IPS DF 4.7 (cell line): ENCODE data around the gene CD86.

Source experiments
- DNase-seq: peaks from one replicate; pipeline ENCODE4 v3.0.0-alpha.2; 2013; ENCODE audit warnings: low spot score; ENCODE audit errors: extremely low read depth

CD86 gene

DNA sequence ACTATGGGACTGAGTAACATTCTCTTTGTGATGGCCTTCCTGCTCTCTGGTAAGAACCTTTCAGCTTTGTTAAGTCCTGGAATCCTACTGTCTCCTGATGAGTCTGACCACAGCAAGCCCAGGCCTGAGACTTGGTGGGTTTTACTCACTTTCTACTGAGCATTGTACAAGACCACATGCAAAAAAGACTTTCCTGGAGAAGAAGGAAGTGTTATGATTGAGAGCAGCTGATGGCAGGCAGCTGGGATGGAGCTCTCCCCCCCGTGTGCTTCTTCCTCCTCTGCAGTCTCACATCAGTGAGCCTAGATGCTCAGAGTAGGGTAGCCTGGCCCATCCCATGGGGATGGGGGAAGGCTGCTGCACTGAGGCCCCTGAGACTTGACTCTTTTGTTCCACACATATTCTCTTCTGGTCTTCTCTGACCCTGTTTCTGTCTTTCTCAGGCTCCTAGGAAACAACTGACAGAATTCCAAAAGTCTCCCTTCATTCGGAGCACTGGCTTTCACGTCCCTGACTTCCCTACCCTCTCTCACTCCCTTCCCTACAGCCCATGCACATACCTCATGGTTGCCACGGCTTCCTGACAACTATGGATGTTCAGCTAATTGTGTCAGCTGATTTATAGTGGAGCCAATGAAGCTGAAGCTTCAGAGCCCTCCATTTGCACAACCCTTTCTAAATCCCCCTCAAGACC, 36.6 kb downstream of the CD86 start:
- no peak for DNase-seq

DNA sequence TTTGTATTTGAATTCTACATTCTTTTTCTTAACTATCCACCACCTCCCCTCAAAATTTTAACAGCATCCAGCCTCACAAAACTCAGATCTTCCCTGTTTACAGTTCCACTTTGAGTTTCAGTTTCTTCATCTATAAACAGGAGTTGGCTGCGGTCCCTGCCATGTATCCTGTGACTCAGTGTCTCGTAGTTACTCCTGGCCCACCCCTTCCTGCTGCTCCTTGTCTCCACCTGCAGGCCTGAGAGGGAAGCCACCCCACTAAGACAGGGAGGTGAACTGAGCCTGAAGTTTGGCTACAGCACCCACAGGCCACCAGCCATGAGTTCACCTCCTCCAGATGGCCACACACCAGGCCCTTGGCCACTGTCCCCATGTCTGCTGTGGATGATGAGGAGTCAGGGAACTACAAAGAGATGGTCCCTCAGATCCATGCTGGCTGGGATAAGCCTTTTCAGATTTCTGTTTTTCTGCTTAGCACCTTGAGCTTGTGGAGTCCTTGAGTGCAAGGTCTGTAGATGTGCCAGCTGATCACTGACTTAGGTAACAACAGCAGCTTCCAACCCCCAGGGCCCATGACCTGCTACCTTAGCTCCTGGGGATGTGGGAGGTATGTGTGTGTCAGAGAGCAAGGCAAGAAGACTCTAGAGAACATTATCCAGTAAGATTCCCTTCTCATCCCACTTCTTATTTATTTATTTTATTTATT, 37.5 kb downstream of the CD86 start:
- DNase-seq, result no peak

GRCh38 chr3:122094125-122094524, 39.0 kb downstream of the CD86 start:
- no peak for DNase-seq

GRCh38 chr3:122094693-122095092, 39.5 kb downstream of the CD86 start:
- no peak for DNase-seq

GRCh38 chr3:122097141-122097540, 42.0 kb downstream of the CD86 start:
- no peak for DNase-seq

- DNase-seq, result no peak
Observed at GRCh38 chr3:122098611-122099010, 43.4 kb downstream of the CD86 start.

DNA sequence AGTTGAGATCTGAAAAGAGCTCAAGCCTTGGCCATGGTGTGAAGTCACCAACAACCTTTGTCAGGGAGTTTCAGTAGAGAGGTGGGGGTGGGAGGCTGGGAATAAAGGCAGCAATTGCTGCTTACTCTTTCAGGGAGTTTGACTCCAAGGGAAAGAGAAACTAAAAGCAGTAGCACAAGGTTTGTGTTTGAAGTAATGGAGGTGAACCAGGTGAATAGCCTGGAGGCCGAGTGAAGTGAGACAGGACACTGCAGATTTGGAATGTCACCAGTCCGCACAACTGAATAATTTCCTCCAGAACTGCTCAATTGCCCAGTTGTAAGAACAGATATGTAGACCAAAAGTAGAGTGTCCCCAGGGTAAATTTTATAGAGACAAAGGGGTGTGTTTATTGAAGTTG, 44.1 kb downstream of the CD86 start:
- DNase-seq, result no peak

- no peak for DNase-seq
Observed at GRCh38 chr3:122100083-122100482, 44.9 kb downstream of the CD86 start.

DNA sequence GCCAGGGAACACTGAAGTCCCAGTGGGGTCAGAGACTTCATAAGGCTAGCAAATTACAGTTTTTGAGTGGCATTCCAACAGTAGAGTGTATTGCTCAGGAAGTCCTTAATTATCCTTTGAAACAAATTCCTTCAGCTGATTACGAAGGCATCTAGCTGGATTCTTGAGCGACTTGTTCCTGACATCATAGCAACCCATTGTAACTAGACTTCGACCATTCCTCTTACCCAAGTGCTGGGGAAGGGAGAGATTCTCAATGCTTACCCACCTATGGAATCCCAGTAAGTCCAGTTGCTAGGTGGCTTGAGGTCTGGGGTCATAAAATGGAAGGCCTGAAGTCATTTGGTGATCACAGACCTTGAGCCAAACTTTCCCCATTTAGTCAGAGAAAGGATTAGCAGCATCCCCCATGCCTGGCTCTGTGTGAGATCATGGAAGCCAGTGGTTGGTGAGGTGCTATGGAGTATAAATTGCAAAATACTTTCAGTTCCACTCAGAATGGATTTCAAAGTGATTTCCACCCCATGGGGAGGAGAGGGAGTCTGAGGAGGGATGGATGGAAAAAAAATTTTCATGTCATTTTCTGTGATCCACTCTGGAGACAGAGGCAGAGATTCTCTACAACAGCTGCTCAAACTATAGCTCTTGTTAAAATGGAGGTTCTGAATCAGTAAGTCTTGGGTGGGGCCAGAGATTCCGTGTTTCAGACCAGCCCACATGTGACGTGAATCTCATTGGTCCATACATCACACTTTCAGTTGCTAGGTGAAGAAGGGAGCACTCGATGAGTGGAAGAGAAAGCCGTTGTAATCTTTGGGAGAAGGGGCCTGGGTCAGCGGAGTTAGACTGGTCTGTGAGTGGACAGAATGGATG, 45.7 kb downstream of the CD86 start:
- no peak for DNase-seq

DNA sequence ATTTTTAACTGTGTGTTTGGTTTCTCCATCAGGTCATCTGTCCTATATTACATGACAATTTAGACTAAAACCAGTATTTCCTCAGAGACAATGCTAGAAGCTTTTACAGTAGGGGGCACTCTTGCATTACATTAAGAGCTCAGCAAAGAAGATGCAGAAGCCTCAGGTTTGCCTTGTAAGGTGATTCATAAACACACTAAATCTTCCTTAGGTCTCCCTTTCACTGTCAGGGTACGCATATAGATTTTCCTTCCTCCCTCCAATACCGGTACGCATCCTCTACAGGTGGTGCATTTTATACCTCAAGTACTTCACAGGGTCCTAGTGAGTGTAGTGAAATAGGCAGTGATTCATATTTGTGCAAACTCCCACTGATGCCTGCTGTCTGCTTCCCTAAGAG, 46.5 kb downstream of the CD86 start:
- peak; percentile 71 for DNase-seq

DNA sequence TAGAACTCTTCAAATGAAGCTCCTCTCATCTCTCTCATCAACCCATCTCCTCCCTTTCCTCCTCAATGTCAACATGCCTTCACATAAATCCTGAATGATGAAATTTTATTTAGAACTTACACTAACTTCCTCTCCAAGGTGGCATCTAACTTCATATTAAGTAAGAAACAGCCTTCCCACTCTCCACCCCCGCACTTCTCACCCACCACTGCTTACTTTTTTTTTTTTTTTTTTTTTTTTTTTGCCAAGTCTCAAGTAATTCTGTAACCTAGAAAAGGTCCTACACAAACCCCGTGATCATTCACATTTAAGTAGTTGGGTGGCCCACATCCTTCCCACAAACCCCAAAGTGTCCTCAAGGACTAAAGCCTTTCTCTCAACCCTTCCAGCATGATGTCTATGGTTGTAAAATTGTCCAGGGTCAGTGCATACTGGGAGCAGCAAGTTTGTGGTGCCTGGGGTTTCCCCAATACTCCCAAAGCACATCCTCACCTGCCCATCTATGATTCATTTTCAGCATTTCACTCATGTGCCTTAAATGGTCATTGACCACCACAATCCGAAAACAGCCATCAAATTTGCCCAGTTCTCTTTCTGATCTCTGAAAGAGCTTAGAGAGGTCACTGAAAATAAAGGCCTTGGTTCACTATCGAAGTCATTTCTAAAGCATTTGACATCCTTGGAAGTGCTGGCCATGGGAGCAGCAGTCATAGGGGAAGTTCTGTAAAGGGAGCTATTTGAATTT, 47.2 kb downstream of the CD86 start:
- no peak for DNase-seq

DNA sequence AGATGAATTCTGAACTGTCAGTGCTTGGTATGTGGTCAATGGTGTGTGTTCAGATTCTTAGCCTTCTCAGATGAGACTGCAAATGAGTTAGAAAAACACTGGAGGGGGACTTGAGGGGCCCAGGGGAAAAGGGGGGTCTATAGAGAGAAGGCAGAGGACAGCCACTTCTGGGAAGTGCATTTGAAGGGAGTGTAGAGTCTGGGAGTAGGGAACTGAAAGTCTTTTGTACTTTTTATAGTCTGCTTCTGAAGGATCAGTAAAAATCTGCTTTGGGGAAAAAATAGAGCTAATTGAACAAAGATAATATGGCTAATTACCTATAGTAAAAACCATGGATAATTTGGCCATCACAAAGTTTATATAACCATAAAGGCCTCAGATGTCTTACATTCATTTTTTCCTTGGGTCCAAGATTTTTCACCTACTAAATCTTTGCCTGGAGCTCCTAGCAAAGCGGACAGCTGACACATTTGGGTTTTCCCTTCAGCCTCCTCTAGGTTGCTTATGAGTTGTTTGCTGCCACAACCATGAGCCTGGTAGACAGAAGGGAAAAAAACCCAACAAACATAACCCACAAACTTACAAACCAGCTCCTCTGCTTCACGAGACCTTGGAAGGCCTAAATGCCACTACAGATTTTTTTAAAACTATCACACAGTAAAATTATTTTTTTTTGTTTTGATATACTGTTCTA, 48.8 kb downstream of the CD86 start:
- no peak for DNase-seq

DNA sequence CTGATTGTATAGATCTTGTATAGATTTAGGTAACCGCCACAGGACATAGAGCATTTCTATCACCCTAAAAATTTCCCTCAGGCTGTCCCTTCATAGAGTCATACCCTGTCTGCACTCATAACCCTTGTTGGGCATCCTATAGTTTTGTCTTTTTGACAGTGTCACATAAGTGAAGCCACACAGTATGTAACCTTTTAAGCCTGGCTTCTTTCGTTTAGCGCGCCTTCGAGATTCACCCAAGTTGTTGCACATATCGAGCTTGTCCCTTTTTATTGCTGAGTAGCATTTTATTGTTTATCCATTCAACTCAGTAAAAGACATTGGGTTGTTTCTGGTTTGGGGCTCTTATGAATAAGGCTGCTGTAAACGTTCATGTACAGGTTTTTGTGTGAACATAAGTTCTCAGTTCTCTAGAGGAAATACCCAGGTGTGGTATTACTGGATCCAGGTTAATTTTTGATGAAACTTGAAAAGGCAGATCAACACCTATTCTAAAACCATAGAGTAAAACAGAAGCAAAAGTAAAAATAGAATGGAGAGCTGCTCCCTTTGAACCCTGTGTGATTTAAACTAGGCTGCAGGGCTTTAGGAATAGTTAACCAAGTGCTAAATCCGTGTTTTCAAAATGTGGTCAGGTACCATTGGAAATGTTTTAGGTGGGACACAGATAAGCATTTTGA, 49.5 kb downstream of the CD86 start:
- DNase-seq, result no peak

- DNase-seq, result no peak
Observed at GRCh38 chr3:122105626-122106025, 50.5 kb downstream of the CD86 start.

DNA sequence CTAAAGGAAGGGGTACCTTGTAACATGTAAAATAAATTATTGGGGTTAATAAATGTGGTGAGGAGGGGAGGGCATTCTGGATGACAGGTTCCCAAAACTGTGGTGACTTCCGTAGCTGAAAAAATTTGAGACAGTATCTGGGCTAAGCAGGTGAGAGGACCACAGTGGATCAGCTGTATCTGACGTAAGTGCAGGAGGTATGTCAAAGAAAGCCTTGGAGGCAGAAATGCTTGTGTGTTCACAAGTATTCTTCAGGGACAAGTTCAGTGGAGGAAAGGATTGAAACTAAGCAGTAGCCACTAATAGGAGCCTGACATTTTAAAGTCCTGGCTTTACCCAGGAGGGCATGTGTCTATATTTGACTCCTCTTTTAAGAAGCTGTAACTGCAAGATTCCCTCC, 52.0 kb downstream of the CD86 start:
- DNase-seq, result no peak

DNA sequence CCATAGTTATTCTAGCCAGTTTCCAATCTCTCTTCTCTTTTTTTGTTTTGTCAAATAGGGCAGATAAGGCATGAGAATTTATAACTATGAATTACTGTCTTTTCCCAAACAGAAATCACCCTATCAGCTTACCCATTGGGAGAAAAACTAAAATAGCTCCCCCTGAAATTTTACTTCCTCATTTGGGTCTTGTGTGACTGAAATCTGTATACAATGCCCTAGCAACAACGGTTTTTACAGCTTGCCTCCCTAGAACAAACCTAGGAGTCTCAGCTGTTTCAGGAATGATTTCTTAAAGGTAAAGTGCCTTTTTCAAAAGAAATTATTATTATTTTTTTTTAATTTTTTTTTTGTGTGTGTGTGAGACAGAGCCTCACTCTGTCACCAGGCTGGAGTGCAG, 56.8 kb downstream of the CD86 start:
- DNase-seq, result no peak

GRCh38 chr3:122112754-122113153, 57.6 kb downstream of the CD86 start:
- DNase-seq, result no peak

DNA sequence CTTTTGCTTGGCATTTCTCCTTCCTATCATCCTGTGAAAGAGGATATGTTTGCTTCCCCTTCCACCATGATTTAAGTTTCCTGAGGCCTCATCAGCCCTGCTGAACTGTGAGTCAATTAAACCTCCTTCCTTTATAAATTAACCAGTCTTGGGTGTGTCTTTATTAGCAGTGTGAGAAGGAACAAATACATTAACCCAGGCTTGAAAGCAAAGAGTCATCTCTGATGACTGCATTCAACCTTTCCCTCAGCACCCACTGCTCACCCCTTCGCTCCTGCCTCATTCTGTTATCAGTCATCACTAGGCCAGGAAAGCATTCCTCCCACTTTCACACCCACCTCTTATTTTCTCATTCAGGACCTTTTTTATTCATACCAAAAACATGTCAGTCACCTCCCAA, 68.7 kb downstream of the CD86 start:
- no peak for DNase-seq

DNA sequence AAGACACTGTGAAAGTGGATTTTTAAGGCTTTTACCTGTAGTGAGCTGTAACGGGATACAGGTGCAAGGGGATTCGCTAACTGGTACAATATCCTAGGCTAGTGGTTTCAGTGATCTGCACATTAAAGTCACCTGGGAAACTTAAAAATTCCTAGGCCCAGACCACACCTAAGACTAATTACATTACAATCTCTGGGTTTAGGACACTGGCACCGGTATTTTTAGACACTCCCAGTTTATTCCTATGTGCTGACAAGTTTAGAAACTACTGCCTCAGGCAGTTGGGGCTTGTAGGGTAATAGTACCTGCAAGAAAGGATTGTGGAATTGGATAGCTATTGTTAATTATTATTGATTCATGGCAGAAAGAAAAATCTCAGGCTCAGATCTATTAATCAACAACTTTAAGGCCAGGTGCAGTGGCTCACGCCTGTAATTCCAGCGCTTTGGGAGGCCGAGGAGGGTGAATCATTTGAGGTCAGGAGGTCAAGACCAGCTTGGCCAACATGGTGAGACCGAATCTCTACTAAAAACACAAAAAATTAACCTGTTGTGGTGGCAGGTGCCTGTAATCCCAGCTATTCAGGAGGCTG, 77.9 kb downstream of the CD86 start:
- no peak for DNase-seq

DNA sequence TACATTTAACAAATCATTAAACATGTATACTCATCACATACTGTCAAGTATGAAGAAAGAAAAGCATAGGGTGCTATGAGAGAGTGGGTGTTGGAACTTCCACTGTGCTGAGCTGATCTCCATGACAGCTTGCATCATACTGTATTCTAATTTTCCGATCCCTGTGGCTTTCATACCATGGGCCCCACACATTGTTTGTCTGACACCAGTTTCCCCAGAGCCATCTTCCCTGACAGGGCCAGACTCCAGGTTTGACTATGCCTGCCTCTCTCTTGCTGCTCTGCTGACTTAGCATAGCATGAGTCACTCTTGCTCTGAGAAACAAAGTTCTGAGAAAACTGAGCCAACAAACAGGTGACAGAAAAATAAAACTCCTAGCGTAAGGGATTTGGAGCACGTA, 91.3 kb downstream of the CD86 start:
- no peak for DNase-seq
